ENCODE measurements around the gene TTC33. TPM values are rescaled to one million over a fixed set of nuclear protein-coding genes. Genes with fewer than 3 reads are reported as not detected.

Gene TTC33
- total RNA-seq, 1 donor from 2014 or later: 11.7 TPM

- Mint-ChIP-seq H3K4me1 (ENCODE audit: low read depth, unreplicated experiment) (peaks cover 2% of the 10 kb centered on the region), H3K4me3 (ENCODE audit: unreplicated experiment) (no peak overlapping the region), H3K27me3 (ENCODE audit: unreplicated experiment) (no peaks in the 10 kb centered on the region), H3K9me3 (ENCODE audit: unreplicated experiment) (peaks cover 1% of the 10 kb centered on the region), H3K36me3 (ENCODE audit: unreplicated experiment) (no peaks in the 10 kb centered on the region), H3K27ac (ENCODE audit: unreplicated experiment) (no peak overlapping the region)
- no peak for DNase-seq
- TF ChIP-seq CTCF (IDR thresholded peaks at IDR 0.05; ENCODE audit: partially characterized antibody, unreplicated experiment): no peak
Measured at GRCh38 chr5:40778133-40778532, 22.4 kb upstream of the TTC33 start.

DNA sequence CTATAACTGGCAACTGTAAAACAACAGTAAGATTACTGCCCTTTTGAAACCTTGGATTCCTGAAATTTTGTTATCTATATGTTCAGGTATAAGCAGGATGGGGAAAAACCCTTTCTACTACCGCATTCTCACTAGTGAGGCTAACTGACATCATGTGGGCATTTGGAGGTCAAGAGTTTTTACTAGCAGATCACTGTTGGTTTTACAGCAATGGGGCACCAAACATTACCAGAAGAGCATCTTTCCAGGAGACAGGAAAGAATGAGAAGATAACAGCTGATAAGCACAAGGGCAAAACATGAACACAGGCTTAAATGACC lies 20.9 kb upstream of the TTC33 start:
- Mint-ChIP-seq H3K27ac (ENCODE audit: unreplicated experiment) (no peak overlapping the region), H3K9me3 (ENCODE audit: unreplicated experiment) (peaks cover 1% of the 10 kb centered on the region), H3K4me1 (ENCODE audit: low read depth, unreplicated experiment) (peaks cover 2% of the 10 kb centered on the region), H3K27me3 (ENCODE audit: unreplicated experiment) (no peaks in the 10 kb centered on the region), H3K36me3 (ENCODE audit: unreplicated experiment) (no peaks in the 10 kb centered on the region), H3K4me3 (ENCODE audit: unreplicated experiment) (no peak overlapping the region)
- no peak for TF ChIP-seq CTCF (IDR thresholded peaks at IDR 0.05; ENCODE audit: partially characterized antibody, unreplicated experiment)
- no peak for DNase-seq

GRCh38 chr5:40775846-40776657 lies 20.3 kb upstream of the TTC33 start:
- peaks cover 1% of the 10 kb centered on the region for H3K9me3 Mint-ChIP-seq (ENCODE audit: unreplicated experiment)
- no peak for DNase-seq
- no peak overlapping the region for H3K4me3 Mint-ChIP-seq (ENCODE audit: unreplicated experiment)
- H3K27me3 Mint-ChIP-seq (ENCODE audit: unreplicated experiment): no peaks in the 10 kb centered on the region
- H3K36me3 Mint-ChIP-seq (ENCODE audit: unreplicated experiment): no peaks in the 10 kb centered on the region
- H3K4me1 Mint-ChIP-seq (ENCODE audit: low read depth, unreplicated experiment): peaks cover 2% of the 10 kb centered on the region
- no peak for TF ChIP-seq CTCF (IDR thresholded peaks at IDR 0.05; ENCODE audit: partially characterized antibody, unreplicated experiment)
- no peak overlapping the region for H3K27ac Mint-ChIP-seq (ENCODE audit: unreplicated experiment)

DNA sequence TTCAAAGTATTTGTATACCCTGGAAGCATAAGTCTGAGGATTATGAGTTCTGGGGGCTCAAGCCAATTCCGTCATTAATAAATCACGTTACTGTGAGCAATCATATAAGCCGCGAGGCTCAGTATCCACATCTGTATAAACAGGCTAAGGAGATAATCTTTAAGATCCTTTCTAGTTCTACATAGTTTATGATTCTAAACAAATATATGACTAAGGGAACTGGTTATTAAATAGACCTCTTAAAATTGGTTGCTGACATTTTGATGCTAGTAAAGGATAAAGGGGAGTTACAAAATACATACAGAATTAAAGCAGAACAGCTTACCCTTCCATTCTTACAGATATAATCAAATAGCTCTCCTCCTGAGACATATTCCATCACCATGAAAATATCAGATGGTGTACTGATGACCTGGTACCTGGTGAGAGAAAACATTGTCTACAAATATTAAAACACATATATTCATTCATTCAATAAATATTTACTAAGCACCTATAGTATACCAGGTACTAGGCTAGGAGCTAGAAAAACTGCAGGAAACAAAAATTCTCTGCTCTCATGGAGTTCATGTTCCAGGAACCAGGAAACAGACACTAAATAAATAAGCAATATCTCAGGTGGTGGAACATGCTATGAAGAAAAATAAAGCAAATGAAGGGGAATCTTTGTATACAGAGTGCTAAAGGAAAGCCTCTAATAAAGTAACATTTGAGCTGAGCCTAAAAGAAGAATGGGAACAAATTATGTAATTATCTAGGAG lies 19.5 kb upstream of the TTC33 start:
- no peak for DNase-seq
- no peak overlapping the region for H3K27ac Mint-ChIP-seq (ENCODE audit: unreplicated experiment)
- H3K4me1 Mint-ChIP-seq (ENCODE audit: low read depth, unreplicated experiment): peaks cover 2% of the 10 kb centered on the region
- TF ChIP-seq CTCF (IDR thresholded peaks at IDR 0.05; ENCODE audit: partially characterized antibody, unreplicated experiment): no peak
- no peaks in the 10 kb centered on the region for H3K27me3 Mint-ChIP-seq (ENCODE audit: unreplicated experiment)
- no peak overlapping the region for H3K4me3 Mint-ChIP-seq (ENCODE audit: unreplicated experiment)
- no peaks in the 10 kb centered on the region for H3K9me3 Mint-ChIP-seq (ENCODE audit: unreplicated experiment)
- H3K36me3 Mint-ChIP-seq (ENCODE audit: unreplicated experiment): no peaks in the 10 kb centered on the region

DNA sequence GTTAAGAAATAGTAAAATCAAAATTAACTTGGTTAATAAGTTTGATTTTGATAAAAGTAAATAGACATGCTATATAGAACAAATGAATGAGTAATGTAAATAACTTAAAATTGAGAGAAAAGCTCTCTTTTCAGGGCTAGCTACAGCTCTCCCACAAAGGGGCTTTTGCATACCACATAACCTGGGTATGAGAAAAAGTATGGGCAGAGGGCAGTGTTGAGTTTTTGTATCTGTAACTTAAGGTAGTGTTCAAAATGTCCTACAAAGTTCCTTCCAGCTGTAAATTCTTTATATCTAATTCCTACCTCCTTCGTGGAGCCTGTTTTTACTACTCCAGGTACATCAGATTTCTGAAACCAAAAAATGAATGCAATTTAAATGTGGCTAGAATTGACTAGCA lies 18.9 kb upstream of the TTC33 start:
- TF ChIP-seq CTCF (IDR thresholded peaks at IDR 0.05; ENCODE audit: partially characterized antibody, unreplicated experiment): no peak
- Mint-ChIP-seq H3K4me3 (ENCODE audit: unreplicated experiment) (no peak overlapping the region), H3K27ac (ENCODE audit: unreplicated experiment) (no peak overlapping the region), H3K9me3 (ENCODE audit: unreplicated experiment) (no peaks in the 10 kb centered on the region), H3K36me3 (ENCODE audit: unreplicated experiment) (no peaks in the 10 kb centered on the region), H3K4me1 (ENCODE audit: low read depth, unreplicated experiment) (peaks cover 2% of the 10 kb centered on the region), H3K27me3 (ENCODE audit: unreplicated experiment) (no peaks in the 10 kb centered on the region)
- no peak for DNase-seq

All from glutamatergic neuron (in vitro differentiated cells).